Mesothelial cell of epicardium (in vitro differentiated cells): ENCODE results near the gene SOX9. TPM values are rescaled to one million over a fixed set of nuclear protein-coding genes. Genes with fewer than 3 reads are reported as not detected.

ENCODE experiments used
- DNase-seq, 2 experiments: peaks; one replicate each; pipeline ENCODE4 v3.0.0; 2021; ENCODE audit warnings: low spot score in 2 of 2; ENCODE audit not compliant: unreplicated experiment in 2 of 2
- H3K27ac Mint-ChIP-seq: 2 replicates; pipeline ENCODE4 v1.8.0; 2021; ENCODE audit warnings: mixed read lengths
- H3K27me3 Mint-ChIP-seq: 2 replicates; pipeline ENCODE4 v1.8.0; 2021; ENCODE audit warnings: low read depth, mixed read lengths
- H3K36me3 Mint-ChIP-seq: 2 replicates; pipeline ENCODE4 v1.8.0; 2021; ENCODE audit warnings: mixed read lengths
- H3K4me1 Mint-ChIP-seq: 2 replicates; pipeline ENCODE4 v1.8.0; 2021; ENCODE audit warnings: mixed read lengths
- H3K4me3 Mint-ChIP-seq: 2 replicates; pipeline ENCODE4 v1.8.0; 2021; ENCODE audit warnings: mild to moderate bottlenecking, moderate library complexity, mixed read lengths
- H3K9me3 Mint-ChIP-seq: 2 replicates; pipeline ENCODE4 v1.8.0; 2021; ENCODE audit warnings: mixed read lengths
- total RNA-seq: library from RNA; stranded (reverse); gene quantifications from 3 replicates; pipeline ENCODE4 v1.2.1, GENCODE V29; 2021
- TF ChIP-seq, protein P1 (sequence below): fragments of 200-600 bp; sonication (generic); IDR thresholded peaks from one replicate; pipeline ENCODE4 v1.5.0; 2021; ENCODE audit warnings: antibody characterized with exemption; ENCODE audit not compliant: unreplicated experiment

Gene SOX9
- total RNA-seq, 1 donor from 2014 or later: 47.1 TPM

GRCh38 chr17:72079700-72080099 is 41.1 kb upstream of the SOX9 start:
- no peak overlapping the region for H3K4me3 Mint-ChIP-seq
- TF ChIP-seq, protein P1, sequence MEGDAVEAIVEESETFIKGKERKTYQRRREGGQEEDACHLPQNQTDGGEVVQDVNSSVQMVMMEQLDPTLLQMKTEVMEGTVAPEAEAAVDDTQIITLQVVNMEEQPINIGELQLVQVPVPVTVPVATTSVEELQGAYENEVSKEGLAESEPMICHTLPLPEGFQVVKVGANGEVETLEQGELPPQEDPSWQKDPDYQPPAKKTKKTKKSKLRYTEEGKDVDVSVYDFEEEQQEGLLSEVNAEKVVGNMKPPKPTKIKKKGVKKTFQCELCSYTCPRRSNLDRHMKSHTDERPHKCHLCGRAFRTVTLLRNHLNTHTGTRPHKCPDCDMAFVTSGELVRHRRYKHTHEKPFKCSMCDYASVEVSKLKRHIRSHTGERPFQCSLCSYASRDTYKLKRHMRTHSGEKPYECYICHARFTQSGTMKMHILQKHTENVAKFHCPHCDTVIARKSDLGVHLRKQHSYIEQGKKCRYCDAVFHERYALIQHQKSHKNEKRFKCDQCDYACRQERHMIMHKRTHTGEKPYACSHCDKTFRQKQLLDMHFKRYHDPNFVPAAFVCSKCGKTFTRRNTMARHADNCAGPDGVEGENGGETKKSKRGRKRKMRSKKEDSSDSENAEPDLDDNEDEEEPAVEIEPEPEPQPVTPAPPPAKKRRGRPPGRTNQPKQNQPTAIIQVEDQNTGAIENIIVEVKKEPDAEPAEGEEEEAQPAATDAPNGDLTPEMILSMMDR: no peak
- no peak for DNase-seq
- H3K4me1 Mint-ChIP-seq: peaks cover 22% of the 10 kb centered on the region
- peaks cover 3% of the 10 kb centered on the region for H3K9me3 Mint-ChIP-seq
- no peaks in the 10 kb centered on the region for H3K36me3 Mint-ChIP-seq
- H3K27me3 Mint-ChIP-seq: peaks cover 4% of the 10 kb centered on the region
- H3K27ac Mint-ChIP-seq: no peak overlapping the region

DNA sequence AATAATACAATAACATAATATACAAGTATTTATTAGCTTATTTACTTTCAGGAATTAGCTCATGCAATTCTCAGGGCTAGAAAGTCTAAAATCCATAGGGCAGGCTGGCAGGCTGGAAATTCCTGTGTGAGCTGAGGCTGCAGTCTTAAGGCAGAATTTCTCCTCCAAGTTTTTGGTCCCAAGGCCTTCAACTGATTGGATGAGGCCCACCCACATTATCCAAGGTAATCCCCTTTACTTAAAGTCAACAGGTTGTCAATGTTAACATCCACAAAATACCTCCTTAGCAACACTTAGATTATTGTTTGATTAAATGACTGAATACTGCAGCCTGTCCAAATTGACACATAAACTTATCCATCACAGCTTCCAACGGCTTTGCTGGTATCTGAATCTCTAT is 32.9 kb upstream of the SOX9 start:
- Mint-ChIP-seq H3K27me3 (peaks cover 16% of the 10 kb centered on the region), H3K9me3 (peaks cover 9% of the 10 kb centered on the region), H3K27ac (no peak overlapping the region), H3K4me1 (no peaks in the 10 kb centered on the region), H3K36me3 (no peaks in the 10 kb centered on the region), H3K4me3 (no peak overlapping the region)
- TF ChIP-seq, protein P1: no peak
- no peak for DNase-seq

DNA sequence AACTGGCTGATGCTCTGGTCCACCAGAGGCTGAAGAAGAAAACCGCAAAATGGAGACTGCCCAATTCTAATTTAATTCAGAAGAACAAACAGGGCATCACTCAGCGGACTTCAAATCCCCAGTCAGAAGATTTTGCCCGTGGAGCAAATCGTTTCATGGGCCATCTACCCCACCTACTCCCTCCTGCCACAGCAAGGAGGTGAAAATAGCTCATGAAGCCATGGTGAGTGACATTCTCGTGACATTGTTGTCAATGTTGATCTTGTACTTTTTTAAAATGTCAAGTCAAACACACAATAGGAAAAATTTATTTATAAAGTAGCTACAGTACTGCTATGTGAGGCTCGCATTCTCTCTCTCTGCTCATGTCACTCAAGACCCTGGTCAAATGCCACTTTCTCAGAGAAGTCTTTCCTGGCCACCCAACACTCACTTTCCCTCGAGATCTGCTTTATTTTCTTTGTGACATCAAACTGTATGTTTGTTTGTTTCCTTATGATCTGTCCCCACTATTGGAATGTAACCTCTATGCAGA is 31.3 kb upstream of the SOX9 start:
- Mint-ChIP-seq H3K27me3 (peaks cover 16% of the 10 kb centered on the region), H3K4me3 (no peak overlapping the region), H3K36me3 (no peaks in the 10 kb centered on the region), H3K9me3 (peaks cover 9% of the 10 kb centered on the region), H3K27ac (no peak overlapping the region), H3K4me1 (no peaks in the 10 kb centered on the region)
- no peak for DNase-seq
- TF ChIP-seq, protein P1: no peak

DNA sequence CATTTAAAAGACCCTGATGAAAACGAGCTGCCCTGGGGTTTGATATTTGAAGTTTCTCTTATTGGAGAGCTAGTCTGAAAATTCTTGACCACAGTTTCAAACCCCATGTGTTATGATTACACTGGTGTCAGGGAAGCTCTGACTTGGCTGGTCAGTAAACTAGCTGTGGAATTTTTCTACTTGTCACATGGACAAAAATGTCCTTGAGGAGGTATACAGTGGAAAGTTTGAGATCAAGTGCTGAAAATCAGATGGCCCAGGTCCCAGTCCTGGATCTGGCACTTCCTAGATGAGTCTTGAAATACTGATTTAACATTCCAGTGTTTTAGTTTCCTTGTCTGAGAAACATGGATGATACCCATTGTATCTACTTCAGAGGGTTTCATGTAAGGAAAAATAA is 30.7 kb upstream of the SOX9 start:
- peaks cover 16% of the 10 kb centered on the region for H3K27me3 Mint-ChIP-seq
- H3K36me3 Mint-ChIP-seq: no peaks in the 10 kb centered on the region
- peaks cover 9% of the 10 kb centered on the region for H3K9me3 Mint-ChIP-seq
- no peak for DNase-seq
- H3K4me3 Mint-ChIP-seq: no peak overlapping the region
- no peaks in the 10 kb centered on the region for H3K4me1 Mint-ChIP-seq
- no peak overlapping the region for H3K27ac Mint-ChIP-seq
- TF ChIP-seq, protein P1: no peak

DNA sequence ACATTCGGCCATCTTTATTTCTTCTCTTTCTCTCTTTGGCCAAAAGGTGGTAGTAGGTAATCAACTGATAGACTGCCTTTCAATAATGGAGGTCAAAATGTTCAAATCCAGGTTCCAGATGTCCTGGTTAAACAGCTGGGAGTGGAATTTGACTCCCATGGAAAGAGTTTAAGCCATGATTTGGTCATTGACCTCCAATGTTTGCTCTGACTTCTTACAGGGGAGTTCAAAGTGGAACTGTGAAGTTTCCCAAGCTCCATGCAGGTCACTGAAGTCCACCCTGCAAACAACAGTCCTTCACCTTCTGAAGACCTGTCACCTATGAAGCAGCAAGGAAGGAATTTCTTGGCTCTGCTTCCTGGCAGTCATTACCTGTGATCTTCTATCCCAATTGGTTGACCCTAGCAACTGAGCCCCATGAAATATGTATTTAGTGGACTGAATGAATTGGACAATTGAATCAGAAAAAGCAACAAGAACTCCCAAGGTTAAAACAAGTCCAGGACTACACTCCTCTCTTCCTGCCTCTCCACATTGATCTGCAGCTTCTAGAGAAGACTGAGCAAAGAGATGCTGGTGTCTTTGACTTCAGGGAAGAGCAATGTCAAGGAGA is 28.0 kb upstream of the SOX9 start:
- no peak overlapping the region for H3K27ac Mint-ChIP-seq
- no peaks in the 10 kb centered on the region for H3K4me1 Mint-ChIP-seq
- no peak for DNase-seq
- TF ChIP-seq, protein P1: no peak
- peaks cover 11% of the 10 kb centered on the region for H3K9me3 Mint-ChIP-seq
- H3K36me3 Mint-ChIP-seq: no peaks in the 10 kb centered on the region
- no peak overlapping the region for H3K4me3 Mint-ChIP-seq
- peaks cover 15% of the 10 kb centered on the region for H3K27me3 Mint-ChIP-seq

- Mint-ChIP-seq H3K4me3 (no peak overlapping the region), H3K9me3 (peaks cover 19% of the 10 kb centered on the region), H3K27me3 (peaks cover 12% of the 10 kb centered on the region), H3K36me3 (no peaks in the 10 kb centered on the region), H3K4me1 (no peaks in the 10 kb centered on the region), H3K27ac (no peak overlapping the region)
- no peak for DNase-seq
- TF ChIP-seq, protein P1: no peak
These were observed 27.1 kb upstream of the SOX9 start for GRCh38 chr17:72093707-72094106.
